Neural cell (in vitro differentiated cells): ENCODE measurements around the gene MAGI2.

Source experiments
- EP300 ChIP-seq: fragments of 450-650 bp; conservative IDR thresholded peaks from 2 replicates; pipeline ENCODE4 v1.6.1; 2014; ENCODE audit warnings: antibody characterized with exemption, mild to moderate bottlenecking, moderate library complexity; ENCODE audit not compliant: poor library complexity, severe bottlenecking
- EZH2 ChIP-seq: fragments of 200-600, 300-800 bp; shearing (Covaris generic), sonication (generic); IDR thresholded peaks from 2 replicates; pipeline ENCODE4 v1.6.1; 2014; ENCODE audit warnings: antibody characterized with exemption, low read length, borderline replicate concordance, mild to moderate bottlenecking; ENCODE audit not compliant: insufficient read depth, poor library complexity, severe bottlenecking
- MXI1 ChIP-seq: fragments of 450-650 bp; conservative IDR thresholded peaks from 2 replicates; pipeline ENCODE4 v1.6.1; 2014; ENCODE audit warnings: antibody characterized with exemption, mild to moderate bottlenecking; ENCODE audit not compliant: poor library complexity, severe bottlenecking
- POLR2AphosphoS5 ChIP-seq: IDR thresholded peaks from 2 replicates; pipeline ENCODE4 v1.6.1; 2012
- RAD21 ChIP-seq: fragments of 450-650 bp; conservative IDR thresholded peaks from 2 replicates; pipeline ENCODE4 v1.6.1; 2014; ENCODE audit warnings: antibody characterized with exemption, mild to moderate bottlenecking, moderate library complexity
- SMC3 ChIP-seq: fragments of 450-650 bp; conservative IDR thresholded peaks from 2 replicates; pipeline ENCODE4 v1.6.1; 2014; ENCODE audit warnings: antibody characterized with exemption, mild to moderate bottlenecking, moderate library complexity; ENCODE audit not compliant: poor library complexity
- TAF1 ChIP-seq: IDR thresholded peaks from 2 replicates; pipeline ENCODE4 v1.6.1; 2012; ENCODE audit warnings: low read depth
- TF ChIP-seq, protein P1 (sequence below): fragments of 450-650 bp; IDR thresholded peaks from 2 replicates; pipeline ENCODE4 v1.5.1; 2014; ENCODE audit warnings: antibody characterized with exemption, mild to moderate bottlenecking, moderate library complexity; ENCODE audit not compliant: poor library complexity, severe bottlenecking
- TF ChIP-seq, protein P2 (sequence below): IDR thresholded peaks from 2 replicates; pipeline ENCODE4 v1.6.1; 2012; ENCODE audit warnings: borderline replicate concordance

DNA sequence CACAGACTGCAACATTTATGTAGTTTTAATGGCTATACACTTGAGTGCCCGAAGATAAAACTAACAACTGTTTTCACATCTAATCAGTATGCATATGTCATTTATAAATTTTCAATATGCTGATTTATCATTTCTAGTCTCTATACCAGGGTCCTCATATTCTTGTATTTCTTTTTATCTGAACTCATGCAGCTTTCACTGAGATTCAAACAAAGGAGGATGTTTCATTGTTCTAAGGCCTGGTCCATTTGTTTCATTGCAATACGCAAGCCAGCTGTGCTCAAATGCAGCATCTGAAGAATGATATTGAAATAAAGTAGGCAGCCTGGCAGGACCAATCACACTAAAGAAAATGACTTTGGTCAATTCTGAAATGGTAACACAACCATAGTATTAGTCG lies 31.7 kb downstream of the MAGI2 start:
- TF ChIP-seq, protein P1, sequence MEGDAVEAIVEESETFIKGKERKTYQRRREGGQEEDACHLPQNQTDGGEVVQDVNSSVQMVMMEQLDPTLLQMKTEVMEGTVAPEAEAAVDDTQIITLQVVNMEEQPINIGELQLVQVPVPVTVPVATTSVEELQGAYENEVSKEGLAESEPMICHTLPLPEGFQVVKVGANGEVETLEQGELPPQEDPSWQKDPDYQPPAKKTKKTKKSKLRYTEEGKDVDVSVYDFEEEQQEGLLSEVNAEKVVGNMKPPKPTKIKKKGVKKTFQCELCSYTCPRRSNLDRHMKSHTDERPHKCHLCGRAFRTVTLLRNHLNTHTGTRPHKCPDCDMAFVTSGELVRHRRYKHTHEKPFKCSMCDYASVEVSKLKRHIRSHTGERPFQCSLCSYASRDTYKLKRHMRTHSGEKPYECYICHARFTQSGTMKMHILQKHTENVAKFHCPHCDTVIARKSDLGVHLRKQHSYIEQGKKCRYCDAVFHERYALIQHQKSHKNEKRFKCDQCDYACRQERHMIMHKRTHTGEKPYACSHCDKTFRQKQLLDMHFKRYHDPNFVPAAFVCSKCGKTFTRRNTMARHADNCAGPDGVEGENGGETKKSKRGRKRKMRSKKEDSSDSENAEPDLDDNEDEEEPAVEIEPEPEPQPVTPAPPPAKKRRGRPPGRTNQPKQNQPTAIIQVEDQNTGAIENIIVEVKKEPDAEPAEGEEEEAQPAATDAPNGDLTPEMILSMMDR: no peak
- TF ChIP-seq EZH2 (no peak), EP300 (no peak), TAF1 (no peak), RAD21 (no peak), POLR2AphosphoS5 (no peak), SMC3 (no peak), MXI1 (no peak)
- TF ChIP-seq, protein P2, sequence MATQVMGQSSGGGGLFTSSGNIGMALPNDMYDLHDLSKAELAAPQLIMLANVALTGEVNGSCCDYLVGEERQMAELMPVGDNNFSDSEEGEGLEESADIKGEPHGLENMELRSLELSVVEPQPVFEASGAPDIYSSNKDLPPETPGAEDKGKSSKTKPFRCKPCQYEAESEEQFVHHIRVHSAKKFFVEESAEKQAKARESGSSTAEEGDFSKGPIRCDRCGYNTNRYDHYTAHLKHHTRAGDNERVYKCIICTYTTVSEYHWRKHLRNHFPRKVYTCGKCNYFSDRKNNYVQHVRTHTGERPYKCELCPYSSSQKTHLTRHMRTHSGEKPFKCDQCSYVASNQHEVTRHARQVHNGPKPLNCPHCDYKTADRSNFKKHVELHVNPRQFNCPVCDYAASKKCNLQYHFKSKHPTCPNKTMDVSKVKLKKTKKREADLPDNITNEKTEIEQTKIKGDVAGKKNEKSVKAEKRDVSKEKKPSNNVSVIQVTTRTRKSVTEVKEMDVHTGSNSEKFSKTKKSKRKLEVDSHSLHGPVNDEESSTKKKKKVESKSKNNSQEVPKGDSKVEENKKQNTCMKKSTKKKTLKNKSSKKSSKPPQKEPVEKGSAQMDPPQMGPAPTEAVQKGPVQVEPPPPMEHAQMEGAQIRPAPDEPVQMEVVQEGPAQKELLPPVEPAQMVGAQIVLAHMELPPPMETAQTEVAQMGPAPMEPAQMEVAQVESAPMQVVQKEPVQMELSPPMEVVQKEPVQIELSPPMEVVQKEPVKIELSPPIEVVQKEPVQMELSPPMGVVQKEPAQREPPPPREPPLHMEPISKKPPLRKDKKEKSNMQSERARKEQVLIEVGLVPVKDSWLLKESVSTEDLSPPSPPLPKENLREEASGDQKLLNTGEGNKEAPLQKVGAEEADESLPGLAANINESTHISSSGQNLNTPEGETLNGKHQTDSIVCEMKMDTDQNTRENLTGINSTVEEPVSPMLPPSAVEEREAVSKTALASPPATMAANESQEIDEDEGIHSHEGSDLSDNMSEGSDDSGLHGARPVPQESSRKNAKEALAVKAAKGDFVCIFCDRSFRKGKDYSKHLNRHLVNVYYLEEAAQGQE: no peak
